ENCODE measurements around the gene SDHB.
"Not testable (repeated sequence)": the region's sequence is repeated elsewhere in the genome, so short reads cannot be mapped to it uniquely, and the experiment has no call there.

SDHB gene

GRCh38 chr1:17065666-17066065 is 11.8 kb upstream of the SDHB start:
- Histone ChIP-seq H3K4me1 (ENCODE audit: control insufficient read depth in 5 of 5, insufficient read depth in 5 of 5, low read length in 5 of 5) (peaks cover 3 to 15% (median 10%) of the 10 kb centered on the region in 5 donors), H3K9ac (ENCODE audit: low read length in 5 of 5) (no peak overlapping the region), H3K4me3 (ENCODE audit: low read depth in 1 of 5, low read length in 5 of 5) (no peak overlapping the region), H3K27me3 (ENCODE audit: control insufficient read depth in 5 of 5, insufficient read depth in 4 of 5, low read length in 5 of 5) (no peaks in the 10 kb centered on the region), H3K27ac (ENCODE audit: low read depth, low read length) (no peak overlapping the region), H3K36me3 (ENCODE audit: control insufficient read depth in 5 of 5, insufficient read depth in 5 of 5, low read length in 5 of 5) (no peaks in the 10 kb centered on the region), H3K9me3 (ENCODE audit: control insufficient read depth in 5 of 5, low read length in 5 of 5) (peaks cover 0 to 7% (median 0%) of the 10 kb centered on the region in 5 donors)

GRCh38 chr1:17062751-17063150 is 8.9 kb upstream of the SDHB start:
- peaks cover 3 to 20% (median 18%) of the 10 kb centered on the region in 5 donors for H3K4me1 ChIP-seq (ENCODE audit: control insufficient read depth in 5 of 5, insufficient read depth in 5 of 5, low read length in 5 of 5)
- not testable (repeated sequence) for H3K4me3 ChIP-seq (ENCODE audit: low read depth in 1 of 5, low read length in 5 of 5); H3K27ac ChIP-seq (ENCODE audit: low read depth, low read length); H3K36me3 ChIP-seq (ENCODE audit: control insufficient read depth in 5 of 5, insufficient read depth in 5 of 5, low read length in 5 of 5); H3K9me3 ChIP-seq (ENCODE audit: control insufficient read depth in 5 of 5, low read length in 5 of 5); H3K27me3 ChIP-seq (ENCODE audit: control insufficient read depth in 5 of 5, insufficient read depth in 4 of 5, low read length in 5 of 5); H3K9ac ChIP-seq (ENCODE audit: low read length in 5 of 5)

- H3K4me1 ChIP-seq (ENCODE audit: control insufficient read depth in 5 of 5, insufficient read depth in 5 of 5, low read length in 5 of 5), result peaks cover 3 to 20% (median 18%) of the 10 kb centered on the region in 5 donors
- H3K9me3 ChIP-seq (ENCODE audit: control insufficient read depth in 5 of 5, low read length in 5 of 5), result peaks cover 0 to 7% (median 0%) of the 10 kb centered on the region in 5 donors
- H3K27ac ChIP-seq (ENCODE audit: low read depth, low read length), result no peak overlapping the region
- no peak overlapping the region for H3K9ac ChIP-seq (ENCODE audit: low read length in 5 of 5)
- H3K27me3 ChIP-seq (ENCODE audit: control insufficient read depth in 5 of 5, insufficient read depth in 4 of 5, low read length in 5 of 5), result peaks cover 0 to 5% (median 0%) of the 10 kb centered on the region in 5 donors
- no peak overlapping the region for H3K4me3 ChIP-seq (ENCODE audit: low read depth in 1 of 5, low read length in 5 of 5)
- no peaks in the 10 kb centered on the region for H3K36me3 ChIP-seq (ENCODE audit: control insufficient read depth in 5 of 5, insufficient read depth in 5 of 5, low read length in 5 of 5)
Observed at GRCh38 chr1:17061892-17062291, 8.1 kb upstream of the SDHB start.

- H3K27me3 ChIP-seq (ENCODE audit: control insufficient read depth in 5 of 5, insufficient read depth in 4 of 5, low read length in 5 of 5), result peaks cover 0 to 5% (median 0%) of the 10 kb centered on the region in 5 donors
- H3K27ac ChIP-seq (ENCODE audit: low read depth, low read length), result no peak overlapping the region
- H3K4me1 ChIP-seq (ENCODE audit: control insufficient read depth in 5 of 5, insufficient read depth in 5 of 5, low read length in 5 of 5), result peaks cover 3 to 20% (median 18%) of the 10 kb centered on the region in 5 donors
- no peak overlapping the region for H3K4me3 ChIP-seq (ENCODE audit: low read depth in 1 of 5, low read length in 5 of 5)
- H3K36me3 ChIP-seq (ENCODE audit: control insufficient read depth in 5 of 5, insufficient read depth in 5 of 5, low read length in 5 of 5), result no peaks in the 10 kb centered on the region
- H3K9me3 ChIP-seq (ENCODE audit: control insufficient read depth in 5 of 5, low read length in 5 of 5), result peaks cover 0 to 7% (median 0%) of the 10 kb centered on the region in 5 donors
- H3K9ac ChIP-seq (ENCODE audit: low read length in 5 of 5), result no peak overlapping the region
Observed at GRCh38 chr1:17061486-17061885, 7.7 kb upstream of the SDHB start.

- H3K4me3 ChIP-seq (ENCODE audit: low read depth in 1 of 5, low read length in 5 of 5), result no peak overlapping the region
- H3K4me1 ChIP-seq (ENCODE audit: control insufficient read depth in 5 of 5, insufficient read depth in 5 of 5, low read length in 5 of 5), result peaks cover 3 to 20% (median 18%) of the 10 kb centered on the region in 5 donors
- peaks cover 0 to 5% (median 0%) of the 10 kb centered on the region in 5 donors for H3K27me3 ChIP-seq (ENCODE audit: control insufficient read depth in 5 of 5, insufficient read depth in 4 of 5, low read length in 5 of 5)
- H3K36me3 ChIP-seq (ENCODE audit: control insufficient read depth in 5 of 5, insufficient read depth in 5 of 5, low read length in 5 of 5), result no peaks in the 10 kb centered on the region
- no peak overlapping the region for H3K27ac ChIP-seq (ENCODE audit: low read depth, low read length)
- H3K9ac ChIP-seq (ENCODE audit: low read length in 5 of 5), result no peak overlapping the region
- peaks cover 0 to 6% (median 0%) of the 10 kb centered on the region in 5 donors for H3K9me3 ChIP-seq (ENCODE audit: control insufficient read depth in 5 of 5, low read length in 5 of 5)
Observed at GRCh38 chr1:17060306-17060749, 6.5 kb upstream of the SDHB start.

GRCh38 chr1:17059391-17060305 is 5.8 kb upstream of the SDHB start:
- H3K9ac ChIP-seq (ENCODE audit: low read length in 5 of 5), result no peak overlapping the region
- H3K27me3 ChIP-seq (ENCODE audit: control insufficient read depth in 5 of 5, insufficient read depth in 4 of 5, low read length in 5 of 5), result peaks cover 0 to 5% (median 0%) of the 10 kb centered on the region in 5 donors
- H3K4me3 ChIP-seq (ENCODE audit: low read depth in 1 of 5, low read length in 5 of 5), result no peak overlapping the region
- no peak overlapping the region for H3K27ac ChIP-seq (ENCODE audit: low read depth, low read length)
- H3K36me3 ChIP-seq (ENCODE audit: control insufficient read depth in 5 of 5, insufficient read depth in 5 of 5, low read length in 5 of 5), result no peaks in the 10 kb centered on the region
- peaks cover 3 to 20% (median 18%) of the 10 kb centered on the region in 5 donors for H3K4me1 ChIP-seq (ENCODE audit: control insufficient read depth in 5 of 5, insufficient read depth in 5 of 5, low read length in 5 of 5)
- no peaks in the 10 kb centered on the region for H3K9me3 ChIP-seq (ENCODE audit: control insufficient read depth in 5 of 5, low read length in 5 of 5)

- no peak overlapping the region for H3K9ac ChIP-seq (ENCODE audit: low read length in 5 of 5)
- H3K27ac ChIP-seq (ENCODE audit: low read depth, low read length), result no peak overlapping the region
- H3K27me3 ChIP-seq (ENCODE audit: control insufficient read depth in 5 of 5, insufficient read depth in 4 of 5, low read length in 5 of 5), result peaks cover 0 to 5% (median 0%) of the 10 kb centered on the region in 5 donors
- no peaks in the 10 kb centered on the region for H3K9me3 ChIP-seq (ENCODE audit: control insufficient read depth in 5 of 5, low read length in 5 of 5)
- no peaks in the 10 kb centered on the region for H3K36me3 ChIP-seq (ENCODE audit: control insufficient read depth in 5 of 5, insufficient read depth in 5 of 5, low read length in 5 of 5)
- H3K4me1 ChIP-seq (ENCODE audit: control insufficient read depth in 5 of 5, insufficient read depth in 5 of 5, low read length in 5 of 5), result peaks cover 6 to 26% (median 24%) of the 10 kb centered on the region in 5 donors
- H3K4me3 ChIP-seq (ENCODE audit: low read depth in 1 of 5, low read length in 5 of 5), result no peak overlapping the region
Observed at GRCh38 chr1:17056551-17056950, 2.7 kb upstream of the SDHB start.

- peaks cover 0 to 7% (median 0%) of the 10 kb centered on the region in 5 donors for H3K36me3 ChIP-seq (ENCODE audit: control insufficient read depth in 5 of 5, insufficient read depth in 5 of 5, low read length in 5 of 5)
- no peak overlapping the region for H3K4me3 ChIP-seq (ENCODE audit: low read depth in 1 of 5, low read length in 5 of 5)
- peaks cover 6 to 26% (median 22%) of the 10 kb centered on the region in 5 donors for H3K4me1 ChIP-seq (ENCODE audit: control insufficient read depth in 5 of 5, insufficient read depth in 5 of 5, low read length in 5 of 5)
- no peaks in the 10 kb centered on the region for H3K9me3 ChIP-seq (ENCODE audit: control insufficient read depth in 5 of 5, low read length in 5 of 5)
- no peak overlapping the region for H3K27ac ChIP-seq (ENCODE audit: low read depth, low read length)
- H3K9ac ChIP-seq (ENCODE audit: low read length in 5 of 5), result no peak overlapping the region
- peaks cover 0 to 5% (median 0%) of the 10 kb centered on the region in 5 donors for H3K27me3 ChIP-seq (ENCODE audit: control insufficient read depth in 5 of 5, insufficient read depth in 4 of 5, low read length in 5 of 5)
Observed at GRCh38 chr1:17055801-17056200, 2.0 kb upstream of the SDHB start.

- H3K9me3 ChIP-seq (ENCODE audit: control insufficient read depth in 5 of 5, low read length in 5 of 5), result no peaks in the 10 kb centered on the region
- peak overlapping the region; percentile 97 to 100 (median 99) for H3K4me3 ChIP-seq (ENCODE audit: low read depth in 1 of 5, low read length in 5 of 5)
- H3K36me3 ChIP-seq (ENCODE audit: control insufficient read depth in 5 of 5, insufficient read depth in 5 of 5, low read length in 5 of 5), result peaks cover 0 to 13% (median 7%) of the 10 kb centered on the region in 5 donors
- H3K9ac ChIP-seq (ENCODE audit: low read length in 5 of 5), result peak overlapping the region; percentile 77 to 95 (median 91)
- peak overlapping the region; percentile 76 for H3K27ac ChIP-seq (ENCODE audit: low read depth, low read length)
- peaks cover 0 to 2% (median 0%) of the 10 kb centered on the region in 5 donors for H3K27me3 ChIP-seq (ENCODE audit: control insufficient read depth in 5 of 5, insufficient read depth in 4 of 5, low read length in 5 of 5)
- peaks cover 6 to 17% (median 16%) of the 10 kb centered on the region in 5 donors for H3K4me1 ChIP-seq (ENCODE audit: control insufficient read depth in 5 of 5, insufficient read depth in 5 of 5, low read length in 5 of 5)
Observed at GRCh38 chr1:17053086-17053684, 647 bp downstream of the SDHB start.

- Histone ChIP-seq H3K4me3 (ENCODE audit: low read depth in 1 of 5, low read length in 5 of 5) (peak overlapping the region; percentile 97 to 100 (median 99)), H3K27me3 (ENCODE audit: control insufficient read depth in 5 of 5, insufficient read depth in 4 of 5, low read length in 5 of 5) (no peaks in the 10 kb centered on the region), H3K36me3 (ENCODE audit: control insufficient read depth in 5 of 5, insufficient read depth in 5 of 5, low read length in 5 of 5) (peaks cover 0 to 13% (median 7%) of the 10 kb centered on the region in 5 donors), H3K4me1 (ENCODE audit: control insufficient read depth in 5 of 5, insufficient read depth in 5 of 5, low read length in 5 of 5) (peaks cover 6 to 21% (median 16%) of the 10 kb centered on the region in 5 donors), H3K9me3 (ENCODE audit: control insufficient read depth in 5 of 5, low read length in 5 of 5) (no peaks in the 10 kb centered on the region), H3K9ac (ENCODE audit: low read length in 5 of 5) (peak overlapping the region; percentile 77 to 95 (median 91)), H3K27ac (ENCODE audit: low read depth, low read length) (peak overlapping the region; percentile 76)
Observed at GRCh38 chr1:17052641-17053040, 1.2 kb downstream of the SDHB start.

All from subcutaneous abdominal adipose tissue (tissue), 5 donors.